HG02610 (cell line): Measurements from ENCODE around the gene CNNM2.
"Not testable (repeated sequence)": the region's sequence is repeated elsewhere in the genome, so short reads cannot be mapped to it uniquely, and the experiment has no call there.

Source experiments
- ATAC-seq: cut with Tn5 transposase; IDR thresholded peaks from one replicate; pipeline ENCODE4 v1.9.1; 2021; ENCODE audit warnings: mild to moderate bottlenecking, moderate library complexity; ENCODE audit not compliant: unreplicated experiment

The CNNM2 gene

DNA sequence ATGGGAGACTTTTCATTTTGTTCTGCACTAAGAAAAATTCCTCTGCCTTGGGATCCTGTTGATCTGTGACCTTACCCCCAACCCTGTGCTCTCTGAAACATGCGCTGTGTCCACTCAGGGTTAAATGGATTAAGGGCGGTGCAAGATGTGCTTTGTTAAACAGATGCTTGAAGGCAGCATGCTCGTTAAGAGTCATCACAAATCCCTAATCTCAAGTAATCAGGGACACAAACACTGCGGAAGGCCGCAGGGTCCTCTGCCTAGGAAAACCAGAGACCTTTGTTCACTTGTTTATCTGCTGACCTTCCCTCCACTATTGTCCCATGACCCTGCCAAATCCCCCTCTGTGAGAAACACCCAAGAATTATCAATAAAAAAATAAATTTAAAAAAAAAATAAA lies 212.1 kb downstream of the CNNM2 start:
- ATAC-seq: not testable (repeated sequence)

DNA sequence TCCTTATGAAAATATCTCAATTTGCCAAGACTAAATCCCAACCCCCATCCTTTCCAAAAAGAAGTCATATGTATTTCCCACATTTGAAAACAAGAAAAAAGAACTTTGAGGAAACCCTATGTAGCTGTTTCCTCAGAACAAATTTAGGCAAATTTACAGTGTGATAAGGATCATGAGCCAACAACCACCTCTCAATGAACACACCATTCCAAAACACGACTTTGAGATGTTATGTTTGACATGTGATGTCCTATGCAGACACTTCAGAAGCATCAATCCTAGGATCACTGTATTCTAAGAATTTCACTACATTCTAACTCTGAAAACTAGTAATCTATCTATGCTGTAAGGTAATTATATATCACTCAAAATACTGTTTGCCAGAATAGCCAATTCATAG lies 212.8 kb downstream of the CNNM2 start:
- ATAC-seq: no peak

DNA sequence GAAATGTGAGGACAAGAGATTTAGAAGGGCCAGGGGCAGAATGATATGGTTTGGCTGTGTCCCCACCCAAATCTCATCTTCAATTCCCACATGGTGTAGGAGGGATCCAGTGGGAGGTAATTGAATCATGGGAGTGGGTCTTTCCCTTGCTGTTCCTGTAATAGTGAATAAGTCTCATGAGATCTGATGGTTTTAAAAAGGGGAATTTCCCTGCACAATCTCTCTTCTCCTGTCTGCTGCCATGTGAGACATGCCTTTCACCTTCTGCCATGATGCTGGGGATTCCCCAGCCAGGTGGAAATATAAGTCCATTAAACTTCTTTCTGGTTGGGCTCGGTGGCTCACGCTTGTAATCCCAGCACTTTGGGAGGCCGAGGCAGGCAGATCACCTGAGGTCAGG lies 217.1 kb downstream of the CNNM2 start:
- not testable (repeated sequence) for ATAC-seq

DNA sequence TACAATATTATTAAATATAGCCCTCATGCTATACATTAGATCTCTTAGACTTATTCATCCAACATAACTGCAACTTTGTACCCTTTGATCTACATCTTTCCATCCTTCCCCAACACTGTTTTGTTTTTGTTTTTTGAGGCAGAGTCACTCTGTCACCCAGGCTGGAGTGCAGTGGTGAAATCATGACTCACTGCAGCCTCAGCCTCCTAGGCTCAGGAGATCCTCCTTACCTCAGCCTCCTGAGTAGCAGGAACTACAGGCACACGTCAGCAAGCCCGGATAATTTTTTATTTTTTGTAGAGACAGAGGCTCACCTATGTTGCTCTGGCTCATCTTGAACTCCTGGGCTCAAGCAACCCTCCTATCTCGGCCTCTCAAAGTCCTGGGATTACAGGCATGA lies 221.7 kb downstream of the CNNM2 start:
- no peak for ATAC-seq
